ENCODE results near the gene RWDD1. TPM values are rescaled to one million over a fixed set of nuclear protein-coding genes. Genes with fewer than 3 reads are reported as not detected.

Gene RWDD1
- total and polyA plus RNA-seq, 2 experiments from 2014 or later: 37.2 to 70.7 TPM

DNA sequence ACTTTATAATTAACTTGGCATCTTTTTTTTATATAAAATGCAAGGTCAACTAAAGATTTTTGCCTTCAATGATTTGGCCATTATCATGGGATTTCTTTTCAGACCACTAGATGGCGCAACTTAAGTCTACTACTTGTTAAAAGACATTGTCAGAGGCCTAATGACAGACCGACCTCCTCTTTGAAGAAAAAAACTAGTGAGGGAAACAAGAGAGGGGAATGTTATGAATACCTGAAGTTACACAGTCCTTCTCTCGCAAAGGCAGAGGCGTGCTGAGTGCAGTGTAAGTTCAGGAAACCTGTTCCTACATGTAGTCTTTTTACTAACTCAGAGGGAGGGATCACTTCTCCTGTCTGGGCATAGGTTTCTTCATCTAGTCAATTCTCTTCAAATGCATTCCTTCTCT is 35.1 kb upstream of the RWDD1 start:
- TF ChIP-seq, protein P1, sequence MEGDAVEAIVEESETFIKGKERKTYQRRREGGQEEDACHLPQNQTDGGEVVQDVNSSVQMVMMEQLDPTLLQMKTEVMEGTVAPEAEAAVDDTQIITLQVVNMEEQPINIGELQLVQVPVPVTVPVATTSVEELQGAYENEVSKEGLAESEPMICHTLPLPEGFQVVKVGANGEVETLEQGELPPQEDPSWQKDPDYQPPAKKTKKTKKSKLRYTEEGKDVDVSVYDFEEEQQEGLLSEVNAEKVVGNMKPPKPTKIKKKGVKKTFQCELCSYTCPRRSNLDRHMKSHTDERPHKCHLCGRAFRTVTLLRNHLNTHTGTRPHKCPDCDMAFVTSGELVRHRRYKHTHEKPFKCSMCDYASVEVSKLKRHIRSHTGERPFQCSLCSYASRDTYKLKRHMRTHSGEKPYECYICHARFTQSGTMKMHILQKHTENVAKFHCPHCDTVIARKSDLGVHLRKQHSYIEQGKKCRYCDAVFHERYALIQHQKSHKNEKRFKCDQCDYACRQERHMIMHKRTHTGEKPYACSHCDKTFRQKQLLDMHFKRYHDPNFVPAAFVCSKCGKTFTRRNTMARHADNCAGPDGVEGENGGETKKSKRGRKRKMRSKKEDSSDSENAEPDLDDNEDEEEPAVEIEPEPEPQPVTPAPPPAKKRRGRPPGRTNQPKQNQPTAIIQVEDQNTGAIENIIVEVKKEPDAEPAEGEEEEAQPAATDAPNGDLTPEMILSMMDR (IDR thresholded peaks at IDR 0.05; ENCODE audit: low read depth, low read length): peak; percentile 68
- H3K4me1 ChIP-seq (ENCODE audit: low read depth): no peaks in the 10 kb centered on the region
- H3K36me3 ChIP-seq: no peaks in the 10 kb centered on the region
- no peak overlapping the region for H3K4me3 ChIP-seq
- peak; percentile 76 to 79 for DNase-seq (ENCODE audit: low read depth in 1 of 2, low spot score in 1 of 2)
- H3K9me3 ChIP-seq (ENCODE audit: low read depth): no peaks in the 10 kb centered on the region
- H3K27ac ChIP-seq: no peak overlapping the region
- H3K27me3 ChIP-seq: peaks cover 3% of the 10 kb centered on the region

DNA sequence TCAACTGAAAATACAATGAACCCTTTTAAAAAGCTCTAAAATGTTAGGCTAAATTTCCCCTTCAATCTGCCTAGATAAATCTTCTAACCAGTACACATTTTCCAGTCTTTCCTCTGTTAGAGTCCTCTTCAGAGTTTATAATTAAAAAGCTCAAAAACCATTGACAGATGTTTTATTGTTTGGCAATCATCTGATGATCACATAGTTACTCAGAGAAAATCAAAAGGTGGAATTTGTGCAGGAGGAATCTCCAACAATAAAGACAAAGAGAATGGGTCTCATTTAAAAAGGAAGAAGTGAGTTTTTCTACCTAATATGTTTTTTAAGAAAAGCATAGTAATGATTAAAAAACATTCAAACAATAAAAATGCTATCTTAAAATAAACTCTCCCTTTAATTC is 28.9 kb upstream of the RWDD1 start:
- H3K9me3 ChIP-seq (ENCODE audit: low read depth): no peaks in the 10 kb centered on the region
- no peaks in the 10 kb centered on the region for H3K36me3 ChIP-seq
- H3K27ac ChIP-seq: no peak overlapping the region
- TF ChIP-seq, protein P1 (IDR thresholded peaks at IDR 0.05; ENCODE audit: low read depth, low read length): no peak
- H3K4me1 ChIP-seq (ENCODE audit: low read depth): no peaks in the 10 kb centered on the region
- H3K27me3 ChIP-seq: peaks cover 16% of the 10 kb centered on the region
- DNase-seq (ENCODE audit: low read depth in 1 of 2, low spot score in 1 of 2): no peak
- no peak overlapping the region for H3K4me3 ChIP-seq

DNA sequence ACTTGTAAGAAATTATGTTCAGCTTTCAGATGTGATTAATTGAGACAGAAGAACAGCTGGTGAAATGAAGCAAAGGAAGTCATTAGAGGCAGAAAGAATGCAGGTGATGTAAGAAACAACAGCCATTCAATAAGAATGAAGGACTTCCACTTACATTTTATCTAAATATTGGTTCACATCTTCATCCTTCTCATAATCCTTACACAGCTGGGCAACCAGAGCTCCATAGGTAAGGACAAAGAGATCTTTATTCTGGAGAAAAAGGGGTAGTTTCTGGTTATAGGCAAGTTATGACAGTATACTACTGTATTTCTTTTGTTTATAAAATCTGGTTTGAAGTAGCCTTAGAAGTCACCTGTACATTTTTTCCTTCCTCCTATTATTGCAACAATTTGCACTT is 28.2 kb upstream of the RWDD1 start:
- TF ChIP-seq, protein P1 (IDR thresholded peaks at IDR 0.05; ENCODE audit: low read depth, low read length): no peak
- Histone ChIP-seq H3K27ac (no peak overlapping the region), H3K36me3 (no peaks in the 10 kb centered on the region), H3K4me1 (ENCODE audit: low read depth) (no peaks in the 10 kb centered on the region), H3K27me3 (peaks cover 16% of the 10 kb centered on the region), H3K9me3 (ENCODE audit: low read depth) (no peaks in the 10 kb centered on the region), H3K4me3 (no peak overlapping the region)
- no peak for DNase-seq (ENCODE audit: low read depth in 1 of 2, low spot score in 1 of 2)

GRCh38 chr6:116545651-116546050 is 25.7 kb upstream of the RWDD1 start, which contains the start of gene TRAPPC3L:
TSS of gene TRAPPC3L (minus strand) at chr6:116545684. CDS start at chr6:116545514, 170 bp downstream.
- Histone ChIP-seq H3K36me3 (no peaks in the 10 kb centered on the region), H3K4me3 (no peak within 1 kb of the TSS), H3K27ac (no peak within 1 kb of the TSS), H3K27me3 (peaks cover 16% of the 10 kb centered on the region), H3K9me3 (ENCODE audit: low read depth) (no peaks in the 10 kb centered on the region), H3K4me1 (ENCODE audit: low read depth) (no peaks in the 10 kb centered on the region)
- DNase-seq (ENCODE audit: low read depth in 1 of 2, low spot score in 1 of 2): no peak
- TF ChIP-seq, protein P1 (IDR thresholded peaks at IDR 0.05; ENCODE audit: low read depth, low read length): no peak

- TF ChIP-seq, protein P1 (IDR thresholded peaks at IDR 0.05; ENCODE audit: low read depth, low read length): no peak
Observed at GRCh38 chr6:116547358-116547757, 23.9 kb upstream of the RWDD1 start.

GRCh38 chr6:116550796-116551195 is 20.5 kb upstream of the RWDD1 start:
- Histone ChIP-seq H3K9me3 (ENCODE audit: low read depth) (no peaks in the 10 kb centered on the region), H3K27ac (no peak overlapping the region), H3K4me1 (ENCODE audit: low read depth) (no peaks in the 10 kb centered on the region), H3K27me3 (no peaks in the 10 kb centered on the region), H3K36me3 (no peaks in the 10 kb centered on the region), H3K4me3 (no peak overlapping the region)
- DNase-seq (ENCODE audit: low read depth in 1 of 2, low spot score in 1 of 2): no peak
- TF ChIP-seq, protein P1 (IDR thresholded peaks at IDR 0.05; ENCODE audit: low read depth, low read length): no peak

More at GRCh38 chr6:116547358-116547757, 23.9 kb upstream of the RWDD1 start:
- H3K27ac ChIP-seq: no peak overlapping the region
- no peak for DNase-seq (ENCODE audit: low read depth in 1 of 2, low spot score in 1 of 2)
- peaks cover 4% of the 10 kb centered on the region for H3K27me3 ChIP-seq
- no peak overlapping the region for H3K4me3 ChIP-seq
- no peaks in the 10 kb centered on the region for H3K9me3 ChIP-seq (ENCODE audit: low read depth)
- no peaks in the 10 kb centered on the region for H3K36me3 ChIP-seq
- no peaks in the 10 kb centered on the region for H3K4me1 ChIP-seq (ENCODE audit: low read depth)
